Breast epithelium (tissue), 4 donors: ENCODE results near the gene IQCE. TPM values are rescaled to one million over a fixed set of nuclear protein-coding genes. Genes with fewer than 3 reads are reported as not detected.
A peak's percentile ranks its signal among the peaks of the same experiment; 100 is the strongest.

Experiments
- DNase-seq, 2 donors: peaks; one replicate each; pipeline ENCODE4 v3.0.0-alpha.2; 2019; ENCODE audit warnings: low spot score in 2 of 2
- H3K27ac ChIP-seq, 2 donors: fragments of 200-600 bp; sonication (generic) in 1 of 2; one replicate each; pipeline ENCODE4 v1.5.1; 2016 to 2019; ENCODE audit warnings: mild to moderate bottlenecking in 1 of 2
- H3K27me3 ChIP-seq, 2 donors: fragments of 200-600 bp; sonication (generic) in 1 of 2; one replicate each; pipeline versions ENCODE4 v1.5.1 to v1.6.0; 2017 to 2019; ENCODE audit warnings: control low read depth in 1 of 2, mild to moderate bottlenecking in 1 of 2
- H3K36me3 ChIP-seq: fragments of 200-600 bp; one replicate; pipeline ENCODE4 v1.5.1; 2019
- H3K4me1 ChIP-seq, 2 donors: fragments of 200-600 bp; sonication (generic); one replicate each; pipeline ENCODE4 v1.5.1; 2016 to 2019; ENCODE audit warnings: control low read depth in 1 of 2
- H3K4me3 ChIP-seq, 3 donors: fragments of 200-600 bp; sonication (generic); 1 replicate in 2 of 3; 2 replicates in 1 of 3; pipeline ENCODE4 v1.5.1; 2016 to 2019; ENCODE audit warnings: mild to moderate bottlenecking in 3 of 3, moderate library complexity in 2 of 3
- H3K9me3 ChIP-seq, 2 donors: fragments of 200-600 bp; sonication (generic) in 1 of 2; one replicate each; pipeline ENCODE4 v1.5.1; 2016 to 2019; ENCODE audit warnings: control low read depth in 1 of 2
- CTCF ChIP-seq, 3 donors: fragments of 450-650 bp; IDR thresholded peaks; one replicate each; pipeline ENCODE4 v1.5.1; 2016 to 2017; ENCODE audit warnings: antibody characterized with exemption in 3 of 3, mild to moderate bottlenecking in 3 of 3, moderate library complexity in 3 of 3
- POLR2A ChIP-seq: fragments of 450-650 bp; IDR thresholded peaks from one replicate; pipeline ENCODE4 v1.6.1; 2016; ENCODE audit warnings: antibody characterized with exemption, mild to moderate bottlenecking, moderate library complexity
- POLR2AphosphoS5 ChIP-seq, 3 donors: sonication (generic); formaldehyde crosslinking; IDR thresholded peaks; one replicate each; pipeline ENCODE4 v1.6.1; 2017; ENCODE audit warnings: antibody characterized with exemption in 3 of 3
- intact Hi-C: fragments of 100-400 bp; cut with DNase I; formaldehyde crosslinking; loops from one replicate; pipeline ENCODE4 v1.15.1; 2023; ENCODE audit warnings: low total_unique reads
- total RNA-seq, 3 donors: library from RNA; depleted of rRNA; stranded (reverse); fragments of >200 nt; gene quantifications; one replicate each; pipeline ENCODE4 v1.1.0, GENCODE V29; 2016

Gene IQCE
- total RNA-seq, 3 donors from 2014 or later, result 13.4 to 22.7 (median 13.8) TPM

DNA sequence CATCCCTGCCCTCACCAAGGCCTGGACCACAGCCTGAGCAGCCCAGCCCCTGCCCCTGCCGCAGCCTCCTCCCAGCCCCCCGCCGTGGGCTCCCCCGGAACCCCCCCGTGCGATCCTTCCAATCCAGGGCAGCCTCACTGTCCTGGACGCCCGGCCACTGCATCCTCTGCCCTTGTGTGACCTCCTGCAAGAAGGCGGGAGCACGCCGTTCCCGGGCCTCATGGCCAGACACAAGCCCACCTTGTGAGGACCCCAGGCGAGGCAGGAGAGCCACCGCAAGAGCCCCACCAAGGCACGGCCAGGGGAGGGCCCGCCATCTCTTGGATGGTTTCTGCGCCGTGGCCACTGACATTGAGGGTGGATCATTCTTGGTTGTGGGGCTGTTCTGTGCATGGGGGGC, 47.0 kb upstream of the IQCE start:
- Histone ChIP-seq H3K27me3 (no peaks in the 10 kb centered on the region), H3K9me3 (no peaks in the 10 kb centered on the region), H3K4me1 (peaks cover 24 to 30% of the 10 kb centered on the region in 2 donors), H3K36me3 (no peaks in the 10 kb centered on the region), H3K27ac (peak overlapping the region; percentile 21 to 80), H3K4me3 (peak overlapping the region in 1 of 3 donors; percentile 20)
- no peak for DNase-seq
- TF ChIP-seq POLR2A (no peak), POLR2AphosphoS5 (IDR thresholded peaks at IDR 0.05) (no peak), CTCF (IDR thresholded peaks at IDR 0.05) (no peak)
- intact Hi-C loops, result no loop called here

GRCh38 chr7:2512179-2512661, 46.6 kb upstream of the IQCE start:
- no peak for TF ChIP-seq POLR2AphosphoS5 (IDR thresholded peaks at IDR 0.05)
- no peak for TF ChIP-seq POLR2A
- no peak for TF ChIP-seq CTCF (IDR thresholded peaks at IDR 0.05)
- DNase-seq, result no peak
- H3K36me3 ChIP-seq, result no peaks in the 10 kb centered on the region
- peaks cover 24 to 31% of the 10 kb centered on the region in 2 donors for H3K4me1 ChIP-seq
- H3K27me3 ChIP-seq, result no peaks in the 10 kb centered on the region
- no peak overlapping the region for H3K4me3 ChIP-seq
- intact Hi-C loops, result no loop called here
- H3K27ac ChIP-seq, result peak overlapping the region; percentile 21 to 80
- no peaks in the 10 kb centered on the region for H3K9me3 ChIP-seq

DNA sequence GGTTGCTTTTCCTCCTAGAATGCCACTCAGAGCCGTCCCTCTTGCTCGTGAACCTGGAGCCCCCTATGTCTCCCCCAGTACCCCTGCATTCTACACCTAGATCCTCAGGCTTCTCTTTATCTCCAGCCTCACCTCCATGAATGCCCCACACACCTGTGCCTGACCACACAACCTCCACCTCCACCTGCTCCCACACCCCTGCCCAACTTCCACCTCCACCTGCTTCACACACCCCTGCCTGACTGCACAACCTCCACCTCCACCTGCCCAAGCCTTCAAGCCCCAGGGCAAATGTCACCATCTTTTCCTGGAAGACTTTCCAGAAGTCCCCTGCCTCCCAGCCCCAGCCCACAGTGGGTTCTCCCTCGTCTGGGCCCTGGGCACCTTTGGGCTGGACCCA, 46.1 kb upstream of the IQCE start:
- no peak for TF ChIP-seq CTCF (IDR thresholded peaks at IDR 0.05)
- TF ChIP-seq POLR2A, result no peak
- TF ChIP-seq POLR2AphosphoS5 (IDR thresholded peaks at IDR 0.05), result no peak
- no peak for DNase-seq
- H3K36me3 ChIP-seq, result no peaks in the 10 kb centered on the region
- peak overlapping the region in 1 of 2 donors; percentile 80 for H3K27ac ChIP-seq
- intact Hi-C loops, result no loop called here
- no peaks in the 10 kb centered on the region for H3K9me3 ChIP-seq
- no peaks in the 10 kb centered on the region for H3K27me3 ChIP-seq
- H3K4me3 ChIP-seq, result no peak overlapping the region
- H3K4me1 ChIP-seq, result peaks cover 24 to 34% of the 10 kb centered on the region in 2 donors

- no peak for DNase-seq
- intact Hi-C loops, result no loop called here
- H3K27me3 ChIP-seq, result no peaks in the 10 kb centered on the region
- peak overlapping the region in 1 of 2 donors; percentile 9 for H3K27ac ChIP-seq
- TF ChIP-seq POLR2A (no peak), POLR2AphosphoS5 (IDR thresholded peaks at IDR 0.05) (no peak), CTCF (IDR thresholded peaks at IDR 0.05) (no peak)
- H3K36me3 ChIP-seq, result no peaks in the 10 kb centered on the region
- H3K4me3 ChIP-seq, result no peak overlapping the region
- H3K4me1 ChIP-seq, result peaks cover 20 to 27% of the 10 kb centered on the region in 2 donors
- H3K9me3 ChIP-seq, result no peaks in the 10 kb centered on the region
Observed at GRCh38 chr7:2513702-2514101, 45.1 kb upstream of the IQCE start.

GRCh38 chr7:2514473-2515423, 44.0 kb upstream of the IQCE start:
- no peak for TF ChIP-seq CTCF (IDR thresholded peaks at IDR 0.05)
- no peak for TF ChIP-seq POLR2A
- no peak for TF ChIP-seq POLR2AphosphoS5 (IDR thresholded peaks at IDR 0.05)
- intact Hi-C loops, result no loop called here
- no peak overlapping the region for H3K4me3 ChIP-seq
- no peaks in the 10 kb centered on the region for H3K36me3 ChIP-seq
- H3K4me1 ChIP-seq, result peaks cover 19 to 25% of the 10 kb centered on the region in 2 donors
- no peaks in the 10 kb centered on the region for H3K9me3 ChIP-seq
- H3K27ac ChIP-seq, result no peak overlapping the region
- H3K27me3 ChIP-seq, result no peaks in the 10 kb centered on the region
- no peak for DNase-seq
